SJSA1 (cell line): ENCODE results near the gene HCLS1. TPM values are rescaled to one million over a fixed set of nuclear protein-coding genes. Genes with fewer than 3 reads are reported as not detected.
"Not testable (repeated sequence)": the region's sequence is repeated elsewhere in the genome, so short reads cannot be mapped to it uniquely, and the experiment has no call there.

Experiments
- DNase-seq, 2 experiments: peaks; one replicate each; pipeline ENCODE4 v3.0.0-alpha.2; 2015 to 2020; ENCODE audit warnings: low spot score in 2 of 2, low read depth in 1 of 2
- H3K27ac ChIP-seq: fragments of 250-450 bp; sonication (Bioruptor Pico); 2 replicates; pipeline ENCODE4 v1.5.1; 2020; ENCODE audit warnings: mild to moderate bottlenecking, moderate library complexity
- H3K27me3 ChIP-seq: fragments of 250-450 bp; sonication (Bioruptor Pico); replicated peaks from 2 replicates; pipeline ENCODE4 v1.5.1; 2020; ENCODE audit warnings: mild to moderate bottlenecking, moderate library complexity
- H3K36me3 ChIP-seq: fragments of 250-450 bp; sonication (Bioruptor Pico); 2 replicates; pipeline ENCODE4 v1.5.1; 2020; ENCODE audit warnings: mild to moderate bottlenecking
- H3K4me1 ChIP-seq: fragments of 250-450 bp; sonication (Bioruptor Pico); replicated peaks from 2 replicates; pipeline ENCODE4 v1.6.1; 2021; ENCODE audit warnings: mild to moderate bottlenecking
- H3K4me3 ChIP-seq: fragments of 250-450 bp; sonication (Bioruptor Pico); 2 replicates; pipeline ENCODE4 v1.5.1; 2020; ENCODE audit warnings: mild to moderate bottlenecking
- H3K9me3 ChIP-seq: fragments of 250-450 bp; sonication (Bioruptor Pico); replicated peaks from 2 replicates; pipeline ENCODE4 v1.5.1; 2020; ENCODE audit warnings: mild to moderate bottlenecking
- total RNA-seq: library from RNA; depleted of rRNA; stranded (reverse); fragments of >200 nt; shearing (Covaris generic); gene quantifications from 2 replicates; pipeline ENCODE4 v1.2.3, GENCODE V29; 2014; rRNA removed

HCLS1 gene
- total RNA-seq, result not detected in 2 replicates

- Histone ChIP-seq H3K36me3 (peaks cover 17% of the 10 kb centered on the region), H3K27me3 (no peaks in the 10 kb centered on the region), H3K4me3 (no peak within 1 kb of the TSS), H3K4me1 (no peaks in the 10 kb centered on the region), H3K27ac (no peak within 1 kb of the TSS), H3K9me3 (no peaks in the 10 kb centered on the region)
- no peak for DNase-seq
Measured at GRCh38 chr3:121660356-121661171, at the start of gene HCLS1. TSS of gene HCLS1 (minus strand) at chr3:121660903. CDS start at chr3:121658347, 2,556 bp downstream.

- no peaks in the 10 kb centered on the region for H3K4me1 ChIP-seq
- no peak overlapping the region for H3K4me3 ChIP-seq
- DNase-seq, result no peak
- no peak overlapping the region for H3K27ac ChIP-seq
- H3K27me3 ChIP-seq, result no peaks in the 10 kb centered on the region
- H3K36me3 ChIP-seq, result peaks cover 8% of the 10 kb centered on the region; the same call in 1 of the 2 replicates
- H3K9me3 ChIP-seq, result no peaks in the 10 kb centered on the region
Measured at GRCh38 chr3:121710347-121710746, 49.6 kb upstream of the HCLS1 start.

- no peak for DNase-seq
Measured at GRCh38 chr3:121707531-121708273, 47.0 kb upstream of the HCLS1 start.

GRCh38 chr3:121705541-121705940 lies 44.8 kb upstream of the HCLS1 start:
- Histone ChIP-seq H3K27ac (no peak overlapping the region), H3K4me3 (no peak overlapping the region), H3K9me3 (no peaks in the 10 kb centered on the region), H3K4me1 (no peaks in the 10 kb centered on the region), H3K36me3 (peaks cover 2% of the 10 kb centered on the region; the same call in 1 of the 2 replicates), H3K27me3 (no peaks in the 10 kb centered on the region)
- no peak for DNase-seq

More at GRCh38 chr3:121707531-121708273, 47.0 kb upstream of the HCLS1 start:
- no peak overlapping the region for H3K4me3 ChIP-seq
- H3K27ac ChIP-seq, result no peak overlapping the region
- no peaks in the 10 kb centered on the region for H3K27me3 ChIP-seq
- peaks cover 3% of the 10 kb centered on the region; the same call in 1 of the 2 replicates for H3K36me3 ChIP-seq
- no peaks in the 10 kb centered on the region for H3K9me3 ChIP-seq
- no peaks in the 10 kb centered on the region for H3K4me1 ChIP-seq

GRCh38 chr3:121703973-121704372 lies 43.3 kb upstream of the HCLS1 start:
- no peaks in the 10 kb centered on the region for H3K27me3 ChIP-seq
- H3K9me3 ChIP-seq, result no peaks in the 10 kb centered on the region
- no peak for DNase-seq
- H3K27ac ChIP-seq, result no peak overlapping the region
- peaks cover 2% of the 10 kb centered on the region for H3K36me3 ChIP-seq
- no peaks in the 10 kb centered on the region for H3K4me1 ChIP-seq
- no peak overlapping the region for H3K4me3 ChIP-seq

DNA sequence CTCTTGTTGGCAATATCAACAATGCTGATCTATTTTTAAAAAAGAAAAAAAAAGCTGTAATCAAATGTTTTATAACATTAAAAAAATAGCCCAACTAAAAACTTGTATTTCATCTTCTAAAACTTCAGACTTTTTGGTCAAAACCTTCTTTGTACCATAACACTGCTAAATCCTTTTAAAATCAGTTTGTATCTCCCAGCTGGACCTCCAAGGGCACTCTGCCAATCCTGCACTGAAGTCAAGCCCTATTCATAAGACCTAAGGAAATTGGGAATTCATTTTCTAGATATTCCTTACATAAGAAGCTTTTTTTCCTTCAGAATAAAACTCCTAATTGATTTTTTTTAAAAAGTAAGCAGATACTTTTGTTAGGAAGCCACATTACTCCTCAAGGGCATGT lies 38.2 kb upstream of the HCLS1 start:
- H3K9me3 ChIP-seq, result no peaks in the 10 kb centered on the region
- DNase-seq, result no peak
- H3K4me3 ChIP-seq, result no peak overlapping the region
- peaks cover 41% of the 10 kb centered on the region for H3K36me3 ChIP-seq
- no peaks in the 10 kb centered on the region for H3K27me3 ChIP-seq
- H3K4me1 ChIP-seq, result no peaks in the 10 kb centered on the region
- no peak overlapping the region for H3K27ac ChIP-seq

DNA sequence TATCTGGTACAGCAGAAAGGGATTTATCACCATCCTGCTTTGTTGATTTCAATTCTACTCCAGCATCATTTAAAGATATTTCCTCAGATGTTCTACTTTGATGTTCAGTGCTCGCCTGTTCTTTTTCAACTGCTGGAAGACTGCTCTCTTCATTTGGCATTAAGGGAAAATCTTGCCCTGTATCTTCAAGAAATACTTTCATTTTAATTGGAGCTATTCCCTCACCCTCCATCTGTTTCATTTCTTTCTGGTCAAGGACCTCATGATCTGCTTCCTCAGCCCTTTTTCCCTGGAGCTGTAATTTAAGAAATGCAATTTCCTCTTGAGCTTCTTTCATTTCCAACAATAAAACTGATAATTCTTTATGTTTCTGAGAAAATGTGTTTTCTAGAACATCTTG lies 37.8 kb upstream of the HCLS1 start:
- no peaks in the 10 kb centered on the region for H3K27me3 ChIP-seq
- H3K4me3 ChIP-seq, result no peak overlapping the region
- no peaks in the 10 kb centered on the region for H3K4me1 ChIP-seq
- H3K36me3 ChIP-seq, result peaks cover 45% of the 10 kb centered on the region
- no peaks in the 10 kb centered on the region for H3K9me3 ChIP-seq
- DNase-seq, result no peak
- no peak overlapping the region for H3K27ac ChIP-seq

DNA sequence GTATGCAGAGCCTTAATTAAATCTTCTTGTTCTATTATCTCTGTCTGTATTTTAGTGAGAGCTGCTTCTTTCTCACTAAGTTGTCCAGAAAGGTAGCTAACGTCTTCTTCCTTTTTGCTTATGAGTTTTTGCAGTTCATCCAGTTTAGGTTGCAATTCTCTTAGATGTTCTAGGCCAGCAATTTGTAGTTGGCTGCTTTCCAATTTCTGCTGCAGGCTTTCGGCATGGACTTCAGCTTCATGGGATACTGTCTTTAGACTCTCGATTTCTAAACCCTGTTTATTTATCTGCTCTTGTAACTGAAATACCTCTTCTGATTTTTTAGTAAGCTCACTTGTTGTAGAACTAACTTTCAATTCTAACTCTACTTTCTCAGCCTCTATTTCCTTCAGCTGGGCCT lies 35.5 kb upstream of the HCLS1 start:
- H3K9me3 ChIP-seq, result no peaks in the 10 kb centered on the region
- no peaks in the 10 kb centered on the region for H3K4me1 ChIP-seq
- no peak for DNase-seq
- H3K27ac ChIP-seq, result no peak overlapping the region
- H3K27me3 ChIP-seq, result no peaks in the 10 kb centered on the region
- peaks cover 62% of the 10 kb centered on the region for H3K36me3 ChIP-seq
- no peak overlapping the region for H3K4me3 ChIP-seq

GRCh38 chr3:121692010-121692699 lies 31.5 kb upstream of the HCLS1 start:
- Histone ChIP-seq H3K36me3 (peaks cover 60% of the 10 kb centered on the region), H3K27ac (no peak overlapping the region), H3K4me1 (no peaks in the 10 kb centered on the region), H3K27me3 (no peaks in the 10 kb centered on the region), H3K9me3 (no peaks in the 10 kb centered on the region), H3K4me3 (no peak overlapping the region)
- no peak for DNase-seq

GRCh38 chr3:121690777-121691405 lies 30.2 kb upstream of the HCLS1 start:
- H3K27ac ChIP-seq, result no peak overlapping the region
- peaks cover 49% of the 10 kb centered on the region for H3K36me3 ChIP-seq
- H3K4me1 ChIP-seq, result no peaks in the 10 kb centered on the region
- H3K27me3 ChIP-seq, result no peaks in the 10 kb centered on the region
- no peak for DNase-seq
- H3K4me3 ChIP-seq, result no peak overlapping the region
- no peaks in the 10 kb centered on the region for H3K9me3 ChIP-seq

GRCh38 chr3:121688747-121689146 lies 28.0 kb upstream of the HCLS1 start:
- not testable (repeated sequence) for H3K27ac ChIP-seq, H3K27me3 ChIP-seq, H3K4me3 ChIP-seq, DNase-seq, H3K9me3 ChIP-seq, H3K4me1 ChIP-seq
- H3K36me3 ChIP-seq, result peaks cover 38% of the 10 kb centered on the region

GRCh38 chr3:121681792-121682191 lies 21.1 kb upstream of the HCLS1 start:
- H3K27ac ChIP-seq, result no peak overlapping the region
- no peaks in the 10 kb centered on the region for H3K27me3 ChIP-seq
- no peaks in the 10 kb centered on the region for H3K9me3 ChIP-seq
- peaks cover 37% of the 10 kb centered on the region for H3K36me3 ChIP-seq
- no peak overlapping the region for H3K4me3 ChIP-seq
- DNase-seq, result no peak
- H3K4me1 ChIP-seq, result no peaks in the 10 kb centered on the region

DNA sequence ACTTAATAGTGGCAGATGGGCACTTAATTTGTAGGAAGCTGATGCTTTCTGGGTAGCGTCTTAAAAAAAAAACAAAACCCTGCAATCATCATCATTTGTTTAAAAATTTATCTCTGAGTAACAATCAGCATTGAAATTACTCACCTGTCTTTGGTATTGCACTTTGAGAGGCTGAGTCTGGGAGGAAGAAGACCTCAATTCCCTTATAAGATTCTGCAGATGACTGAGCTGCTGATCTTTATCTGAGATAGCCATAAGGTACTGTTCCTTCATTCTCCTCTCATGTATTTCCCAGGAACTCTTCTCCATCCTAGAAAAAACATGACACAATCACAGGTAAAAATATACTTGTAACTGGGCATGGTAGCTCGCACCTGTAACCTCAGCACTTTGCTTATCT lies 16.4 kb upstream of the HCLS1 start:
- no peaks in the 10 kb centered on the region for H3K9me3 ChIP-seq
- H3K4me3 ChIP-seq, result no peak overlapping the region
- H3K27ac ChIP-seq, result no peak overlapping the region
- H3K27me3 ChIP-seq, result no peaks in the 10 kb centered on the region
- DNase-seq, result no peak
- no peaks in the 10 kb centered on the region for H3K4me1 ChIP-seq
- H3K36me3 ChIP-seq, result peaks cover 41% of the 10 kb centered on the region
